H1 (cell line): ENCODE measurements around the gene OR2J1. TPM values are rescaled to one million over a fixed set of nuclear protein-coding genes. Genes with fewer than 3 reads are reported as not detected.

Source experiments
- CTCF ChIA-PET: fragments of 300-600 bp; sonication (Branson Sonifier 250); formaldehyde crosslinking; loops from one replicate; lab custom pipeline; 2021; ENCODE audit not compliant: partially characterized antibody; lab: Charles Lee
- POLR2A ChIA-PET: fragments of 300-600 bp; sonication (Branson Sonifier 250); formaldehyde crosslinking; loops from one replicate; lab custom pipeline; 2021; ENCODE audit warnings: inconsistent platforms; ENCODE audit not compliant: partially characterized antibody; lab: Charles Lee
- DNase-seq, 2 experiments: peaks; one replicate each; pipeline versions ENCODE4 v3.0.0 to v3.0.0-alpha.2; 2010 to 2022; ENCODE audit warnings: low spot score in 2 of 2, low read depth in 1 of 2, mixed read lengths in 1 of 2
- FAIRE-seq: peaks from 2 replicates; lab custom pipeline; 2011; peaks lifted over from hg19 to GRCh38; lab: Jason Lieb, UNC
- H2AFZ ChIP-seq: 2 replicates; pipeline ENCODE4 v1.8.1; 2012; ENCODE audit warnings: low read length, inconsistent platforms
- H2AK5ac ChIP-seq: 2 replicates; pipeline ENCODE4 v1.6.1; 2013; ENCODE audit warnings: low read depth, low read length
- H2BK120ac ChIP-seq: replicated peaks from 2 replicates; pipeline ENCODE3; 2013; ENCODE audit warnings: low read depth, low read length, inconsistent platforms
- H2BK12ac ChIP-seq: 2 replicates; pipeline ENCODE4 v1.6.1; 2013; ENCODE audit warnings: low read depth, low read length
- H2BK15ac ChIP-seq: 2 replicates; pipeline ENCODE4 v1.6.1; 2013; ENCODE audit warnings: low read length
- H2BK20ac ChIP-seq: 2 replicates; pipeline ENCODE4 v1.6.1; 2013; ENCODE audit warnings: low read length
- H2BK5ac ChIP-seq: 2 replicates; pipeline ENCODE4 v1.6.1; 2013; ENCODE audit warnings: low read depth, low read length
- H3K14ac ChIP-seq: 2 replicates; pipeline ENCODE4 v1.6.1; 2013; ENCODE audit warnings: inconsistent platforms; ENCODE audit not compliant: insufficient read length
- H3K18ac ChIP-seq: 2 replicates; pipeline ENCODE4 v1.6.1; 2013; ENCODE audit warnings: low read length; ENCODE audit errors: extremely low read depth
- H3K23ac ChIP-seq: 2 replicates; pipeline ENCODE4 v1.6.1; 2013; ENCODE audit warnings: inconsistent platforms; ENCODE audit not compliant: insufficient read length
- H3K23me2 ChIP-seq: 2 replicates; pipeline ENCODE4 v1.6.1; 2013; ENCODE audit warnings: low read depth, low read length
- H3K27ac ChIP-seq: 2 replicates; pipeline ENCODE4 v1.6.1; 2011; ENCODE audit warnings: low read depth, low read length, inconsistent platforms
- H3K27me3 ChIP-seq, 4 experiments: replicated peaks in 1 of 4; 1 replicate in 1 of 4; 2 replicates in 3 of 4; pipeline versions ENCODE4 v1.6.1 to v1.8.1; 2011 to 2013; ENCODE audit warnings: low read length in 3 of 4, mild to moderate bottlenecking in 3 of 4, inconsistent platforms in 2 of 4, mixed read lengths in 2 of 4, moderate library complexity in 1 of 4; ENCODE audit not compliant: control insufficient read depth in 3 of 4, insufficient read depth in 3 of 4; ENCODE audit errors: extremely low read depth in 1 of 4
- H3K36me3 ChIP-seq, 4 experiments: 2 replicates each; pipeline versions ENCODE4 v1.6.1 to v1.8.1; 2011 to 2013; ENCODE audit warnings: mild to moderate bottlenecking in 4 of 4, low read length in 3 of 4, moderate library complexity in 2 of 4, control low read depth in 1 of 4, inconsistent platforms in 1 of 4; ENCODE audit not compliant: insufficient read depth in 4 of 4, control insufficient read depth in 2 of 4
- H3K4ac ChIP-seq: replicated peaks from 2 replicates; pipeline ENCODE3; 2013; ENCODE audit warnings: low read length, low read depth, mixed read lengths, inconsistent platforms; ENCODE audit not compliant: insufficient read length
- H3K4me1 ChIP-seq, 4 experiments: replicated peaks in 1 of 4; 1 replicate in 1 of 4; 2 replicates in 3 of 4; pipeline versions ENCODE4 v1.6.1 to v1.8.1; 2011 to 2013; ENCODE audit warnings: low read length in 3 of 4, inconsistent platforms in 2 of 4, mixed read lengths in 1 of 4; ENCODE audit not compliant: insufficient read depth in 4 of 4, control insufficient read depth in 3 of 4
- H3K4me2 ChIP-seq, 2 experiments: 2 replicates each; pipeline versions ENCODE4 v1.6.1 to v1.8.1; 2011 to 2013; ENCODE audit warnings: low read depth in 2 of 2, low read length in 2 of 2, control low read depth in 1 of 2, inconsistent platforms in 1 of 2, mild to moderate bottlenecking in 1 of 2; ENCODE audit not compliant: insufficient read depth in 1 of 2
- H3K4me3 ChIP-seq, 4 experiments: fragments of 200-600, 300-600 bp in 1 of 4; sonication (generic), shearing (Covaris generic), sonication (Bioruptor Twin) in 1 of 4; 2 replicates each; pipeline versions ENCODE4 v1.5.1 to v1.8.1; 2011 to 2016; ENCODE audit warnings: low read length in 4 of 4, low read depth in 3 of 4, control low read depth in 2 of 4, inconsistent platforms in 2 of 4, mild to moderate bottlenecking in 2 of 4, mixed read lengths in 1 of 4, moderate library complexity in 1 of 4; ENCODE audit not compliant: insufficient read depth in 2 of 4; ENCODE audit errors: extremely low read depth in 1 of 4
- H3K56ac ChIP-seq: replicated peaks from 2 replicates; pipeline ENCODE3; 2013; ENCODE audit warnings: low read depth, mild to moderate bottlenecking, mixed read lengths, low read length, inconsistent platforms; ENCODE audit not compliant: insufficient read length
- H3K79me1 ChIP-seq: 2 replicates; pipeline ENCODE4 v1.6.1; 2013; ENCODE audit warnings: low read depth, low read length, control low read depth
- H3K79me2 ChIP-seq, 2 experiments: 2 replicates each; pipeline versions ENCODE4 v1.6.1 to v1.8.1; 2012 to 2013; ENCODE audit warnings: low read length in 2 of 2, mild to moderate bottlenecking in 2 of 2, inconsistent platforms in 1 of 2; ENCODE audit not compliant: insufficient read depth in 2 of 2, control insufficient read depth in 1 of 2
- H3K9ac ChIP-seq, 4 experiments: replicated peaks in 1 of 4; 1 replicate in 1 of 4; 2 replicates in 3 of 4; pipeline versions ENCODE4 v1.6.1 to v1.8.1; 2011 to 2013; ENCODE audit warnings: low read depth in 3 of 4, low read length in 3 of 4, control low read depth in 2 of 4, mild to moderate bottlenecking in 2 of 4, moderate library complexity in 2 of 4, inconsistent platforms in 1 of 4; ENCODE audit errors: extremely low read depth in 1 of 4
- H3K9me3 ChIP-seq, 2 experiments: 2 replicates each; pipeline versions ENCODE4 v1.6.1 to v1.8.1; 2012 to 2013; ENCODE audit warnings: mild to moderate bottlenecking in 2 of 2, moderate library complexity in 2 of 2, control low read depth in 1 of 2, inconsistent platforms in 1 of 2, low read depth in 1 of 2, low read length in 1 of 2, mixed read lengths in 1 of 2; ENCODE audit not compliant: insufficient read depth in 2 of 2
- H4K20me1 ChIP-seq, 2 experiments: replicated peaks in 1 of 2; 2 replicates each; pipeline versions ENCODE3 to v1.8.1; 2011 to 2013; ENCODE audit warnings: inconsistent platforms in 2 of 2, low read length in 2 of 2, mild to moderate bottlenecking in 1 of 2; ENCODE audit not compliant: insufficient read depth in 2 of 2, control insufficient read depth in 1 of 2
- H4K5ac ChIP-seq: 2 replicates; pipeline ENCODE4 v1.6.1; 2013; ENCODE audit warnings: low read length, low read depth, mixed read lengths, inconsistent platforms; ENCODE audit not compliant: insufficient read length
- H4K8ac ChIP-seq: 2 replicates; pipeline ENCODE4 v1.8.0; 2013; ENCODE audit warnings: mild to moderate bottlenecking, moderate library complexity, low read length, inconsistent platforms; ENCODE audit not compliant: insufficient read depth; ENCODE audit errors: extremely low read depth
- H4K91ac ChIP-seq: replicated peaks from 2 replicates; pipeline ENCODE3; 2013; ENCODE audit warnings: low read length, mixed read lengths, inconsistent platforms; ENCODE audit not compliant: insufficient read length
- BACH1 ChIP-seq: IDR thresholded peaks from 2 replicates; pipeline ENCODE4 v1.6.1; 2012; ENCODE audit warnings: low read length, improper control_type of control experiment
- CHD2 ChIP-seq: IDR thresholded peaks from 2 replicates; pipeline ENCODE4 v1.6.1; 2012; ENCODE audit warnings: low read length, improper control_type of control experiment
- EZH2 ChIP-seq: fragments of 200-600 bp; sonication (generic); IDR thresholded peaks from 2 replicates; pipeline ENCODE4 v1.7.1; 2012; ENCODE audit warnings: low read depth, mild to moderate bottlenecking, moderate library complexity, low read length, inconsistent platforms; ENCODE audit not compliant: severe bottlenecking
- HDAC2 ChIP-seq, 2 experiments: fragments of 300-600 bp in 1 of 2; sonication (generic) in 1 of 2; IDR thresholded peaks; 2 replicates each; pipeline ENCODE4 v1.6.1; 2011 to 2012; ENCODE audit warnings: low read depth in 2 of 2, low read length in 2 of 2, mild to moderate bottlenecking in 2 of 2, moderate library complexity in 2 of 2, borderline replicate concordance in 1 of 2, inconsistent platforms in 1 of 2
- HDAC6 ChIP-seq: IDR thresholded peaks from one replicate; pipeline ENCODE4 v1.7.1; 2012; ENCODE audit warnings: low read depth, mild to moderate bottlenecking, inconsistent platforms, low read length, moderate library complexity
- KDM1A ChIP-seq: fragments of 200-600, 300-600 bp; sonication (generic); IDR thresholded peaks from 2 replicates; pipeline ENCODE4 v1.7.1; 2016; ENCODE audit warnings: mild to moderate bottlenecking, low read length, borderline replicate concordance
- NRF1 ChIP-seq: IDR thresholded peaks from 2 replicates; pipeline ENCODE4 v1.6.1; 2011; ENCODE audit warnings: mild to moderate bottlenecking, low read depth, low read length, improper control_type of control experiment
- SIRT6 ChIP-seq: IDR thresholded peaks from one replicate; pipeline ENCODE4 v1.7.1; 2012; ENCODE audit warnings: low read length, inconsistent platforms
- ZNF274 ChIP-seq: IDR thresholded peaks from 2 replicates; pipeline ENCODE4 v1.7.0; 2012; ENCODE audit warnings: low read length, borderline replicate concordance; ENCODE audit errors: extremely low read depth
- WGBS, 2 experiments: shearing (Covaris generic) in 1 of 2; methylation state at CpG; one replicate each; pipeline versions ENCODE4 v1.1.6 to v1.1.7; 2013 to 2015; ENCODE audit warnings: low lambda C conversion rate in 2 of 2, mixed read lengths in 2 of 2, inconsistent platforms in 1 of 2, low coverage in 1 of 2, missing lambda C conversion rate in 1 of 2; ENCODE audit not compliant: insufficient replicate concordance in 2 of 2, insufficient coverage in 1 of 2, insufficient read length in 1 of 2; ENCODE audit errors: extremely low coverage in 1 of 2, missing lambda C conversion rate in 1 of 2; 5-methylcytosine and 5-hydroxymethylcytosine counted together
- polyA plus RNA-seq, 7 experiments: library from polyadenylated mRNA; depleted of rRNA in 3 of 7; stranded (reverse) in 5 of 7; unstranded in 2 of 7; fragments of >200 nt in 5 of 7; fragments of 200-250 nt in 2 of 7; gene quantifications; 1 replicate in 5 of 7; 2 replicates in 1 of 7; 4 replicates in 1 of 7; pipeline versions ENCODE4 v1.2.1 to v1.2.3, GENCODE V29; 2011 to 2013; ENCODE audit warnings: missing spikeins in 2 of 7, mixed read lengths in 2 of 7
- total RNA-seq: library from RNA; stranded (reverse); fragmentation: NEBNext Ultra II Directional; extraction: Animal tissue kit (Norgen Biotek cat#: 25700); gene quantifications from 2 replicates; pipeline ENCODE4 v1.2.1, GENCODE V29; 2021
- TF ChIP-seq, protein P1 (sequence below), 3 experiments: IDR thresholded peaks; 1 replicate in 2 of 3; 2 replicates in 1 of 3; pipeline versions ENCODE4 v1.5.1 to v1.6.1; 2011; ENCODE audit warnings: low read length in 3 of 3, mild to moderate bottlenecking in 3 of 3, inconsistent platforms in 2 of 3, low read depth in 1 of 3, moderate library complexity in 1 of 3; ENCODE audit not compliant: insufficient read depth in 1 of 3; ENCODE audit errors: control extremely low read depth in 1 of 3
- TF ChIP-seq, protein P2 (sequence below): IDR thresholded peaks from 2 replicates; pipeline ENCODE4 v1.6.1; 2011; ENCODE audit warnings: low read length, improper control_type of control experiment

OR2J1 gene
- total and polyA plus RNA-seq, 2 of the 8 experiments (the other 6 are each of a cell fraction or from before 2014, with no cell fraction given): not detected

DNA sequence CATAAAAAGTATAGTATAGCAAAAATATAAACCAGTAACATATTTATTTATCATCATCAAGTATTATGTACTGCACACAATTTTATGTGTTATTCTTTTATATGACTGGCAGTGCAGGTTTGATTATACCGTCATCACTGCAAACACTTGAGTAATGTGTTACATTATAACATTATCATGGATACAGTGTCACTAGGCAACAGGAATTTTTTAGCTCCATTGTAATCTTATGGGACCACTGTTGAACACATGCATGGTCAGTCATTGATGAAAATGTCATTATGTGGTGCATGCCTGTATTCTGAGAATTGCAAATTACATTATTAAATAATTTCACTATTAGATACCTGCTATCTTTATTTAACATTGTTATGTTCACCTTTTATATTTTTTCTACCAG lies 42.3 kb downstream of the OR2J1 start:
- no peak overlapping the region for H3K18ac ChIP-seq
- no peak for DNase-seq
- peaks cover 14 to 15% of the 10 kb centered on the region in 2 experiments for H3K9me3 ChIP-seq
- H3K79me1 ChIP-seq: no peaks in the 10 kb centered on the region
- H3K4me3 ChIP-seq: no peak overlapping the region
- ChIA-PET POLR2A (interaction anchor here (0.6 kb wide), 1 partner anchor 750 kb away, joined by 3 read pairs; no protein-coding TSS in a partner anchor), CTCF (no interaction called here)
- no peak overlapping the region for H4K91ac ChIP-seq
- no peak overlapping the region for H3K4ac ChIP-seq
- H4K20me1 ChIP-seq: no peaks in the 10 kb centered on the region
- H3K4me1 ChIP-seq: no peaks in the 10 kb centered on the region
- H3K36me3 ChIP-seq: no peaks in the 10 kb centered on the region
- no peak overlapping the region for H2AK5ac ChIP-seq
- H3K23ac ChIP-seq: no peak overlapping the region
- no peak overlapping the region for H4K8ac ChIP-seq
- no peaks in the 10 kb centered on the region for H3K23me2 ChIP-seq
- H3K56ac ChIP-seq: no peak overlapping the region
- H2BK5ac ChIP-seq: no peak overlapping the region
- no peak overlapping the region for H3K4me2 ChIP-seq
- H2BK20ac ChIP-seq: no peak overlapping the region
- no peaks in the 10 kb centered on the region for H3K27me3 ChIP-seq
- H3K14ac ChIP-seq: no peak overlapping the region
- no peak overlapping the region for H4K5ac ChIP-seq
- H3K79me2 ChIP-seq: no peaks in the 10 kb centered on the region
- H2BK15ac ChIP-seq: no peak overlapping the region
- WGBS, 2 experiments: 89% methylated on average over 1 of the region's 1 CpG; no CpG with 5 or more reads in 1 of the 2 experiments
- H2BK120ac ChIP-seq: no peak overlapping the region
- no peak overlapping the region for H3K9ac ChIP-seq
- FAIRE-seq: no peak
- no peak overlapping the region for H3K27ac ChIP-seq
- no peak overlapping the region for H2AFZ ChIP-seq
- H2BK12ac ChIP-seq: no peak overlapping the region
- TF ChIP-seq KDM1A (no peak), BACH1 (no peak), SIRT6 (no peak), CHD2 (no peak), NRF1 (no peak), ZNF274 (no peak), EZH2 (no peak), HDAC6 (no peak), HDAC2 (IDR thresholded peaks at IDR 0.05; ENCODE audit: borderline replicate concordance in 1 of 2, low read depth in 2 of 2, low read length in 2 of 2) (no peak)
- TF ChIP-seq, protein P1, sequence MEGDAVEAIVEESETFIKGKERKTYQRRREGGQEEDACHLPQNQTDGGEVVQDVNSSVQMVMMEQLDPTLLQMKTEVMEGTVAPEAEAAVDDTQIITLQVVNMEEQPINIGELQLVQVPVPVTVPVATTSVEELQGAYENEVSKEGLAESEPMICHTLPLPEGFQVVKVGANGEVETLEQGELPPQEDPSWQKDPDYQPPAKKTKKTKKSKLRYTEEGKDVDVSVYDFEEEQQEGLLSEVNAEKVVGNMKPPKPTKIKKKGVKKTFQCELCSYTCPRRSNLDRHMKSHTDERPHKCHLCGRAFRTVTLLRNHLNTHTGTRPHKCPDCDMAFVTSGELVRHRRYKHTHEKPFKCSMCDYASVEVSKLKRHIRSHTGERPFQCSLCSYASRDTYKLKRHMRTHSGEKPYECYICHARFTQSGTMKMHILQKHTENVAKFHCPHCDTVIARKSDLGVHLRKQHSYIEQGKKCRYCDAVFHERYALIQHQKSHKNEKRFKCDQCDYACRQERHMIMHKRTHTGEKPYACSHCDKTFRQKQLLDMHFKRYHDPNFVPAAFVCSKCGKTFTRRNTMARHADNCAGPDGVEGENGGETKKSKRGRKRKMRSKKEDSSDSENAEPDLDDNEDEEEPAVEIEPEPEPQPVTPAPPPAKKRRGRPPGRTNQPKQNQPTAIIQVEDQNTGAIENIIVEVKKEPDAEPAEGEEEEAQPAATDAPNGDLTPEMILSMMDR (IDR thresholded peaks at IDR 0.05; ENCODE audit: control extremely low read depth in 1 of 3, insufficient read depth in 1 of 3, low read depth in 1 of 3, low read length in 3 of 3): no peak
- TF ChIP-seq, protein P2, sequence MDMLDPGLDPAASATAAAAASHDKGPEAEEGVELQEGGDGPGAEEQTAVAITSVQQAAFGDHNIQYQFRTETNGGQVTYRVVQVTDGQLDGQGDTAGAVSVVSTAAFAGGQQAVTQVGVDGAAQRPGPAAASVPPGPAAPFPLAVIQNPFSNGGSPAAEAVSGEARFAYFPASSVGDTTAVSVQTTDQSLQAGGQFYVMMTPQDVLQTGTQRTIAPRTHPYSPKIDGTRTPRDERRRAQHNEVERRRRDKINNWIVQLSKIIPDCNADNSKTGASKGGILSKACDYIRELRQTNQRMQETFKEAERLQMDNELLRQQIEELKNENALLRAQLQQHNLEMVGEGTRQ: no peak
